Urinary bladder (tissue), 4 donors: Measurements from ENCODE around the gene MMP25. TPM values are rescaled to one million over a fixed set of nuclear protein-coding genes. Genes with fewer than 3 reads are reported as not detected.
"Not testable (repeated sequence)": the region's sequence is repeated elsewhere in the genome, so short reads cannot be mapped to it uniquely, and the experiment has no call there.

ENCODE experiments used
- DNase-seq: peaks from one replicate; pipeline ENCODE4 v3.0.0-alpha.2; 2015; ENCODE audit errors: extremely low spot score
- H3K27ac ChIP-seq: one replicate; pipeline ENCODE4 v1.5.1; 2013; ENCODE audit warnings: low read depth, mild to moderate bottlenecking, moderate library complexity
- H3K36me3 ChIP-seq: one replicate; pipeline ENCODE4 v1.6.1; 2013; ENCODE audit warnings: mild to moderate bottlenecking, moderate library complexity; ENCODE audit not compliant: insufficient read depth
- H3K4me1 ChIP-seq: one replicate; pipeline ENCODE4 v1.6.1; 2013; ENCODE audit warnings: mild to moderate bottlenecking, moderate library complexity; ENCODE audit not compliant: insufficient read depth
- H3K4me3 ChIP-seq: one replicate; pipeline ENCODE4 v1.5.1; 2013; ENCODE audit warnings: low read depth, low read length
- WGBS: extraction: QIAGEN DNeasy Blood & Tissue Kit; methylation state at CpG from one replicate; pipeline ENCODE4 v1.1.7; 2013; 5-methylcytosine and 5-hydroxymethylcytosine counted together
- polyA plus RNA-seq: library from polyadenylated mRNA; stranded (reverse); fragments of 200-250 nt; gene quantifications from one replicate; pipeline ENCODE4 v1.2.3, GENCODE V29; 2013
- total RNA-seq: library from RNA; depleted of rRNA; stranded (reverse); fragments of >200 nt; gene quantifications from one replicate; pipeline ENCODE4 v1.2.3, GENCODE V29; 2014
- donor health status: healthy with polysubstance abuse.
- donor health status: healthy.

Gene MMP25
- total and polyA plus RNA-seq, 2 donors: 0.32 to 0.82 TPM

- not testable (repeated sequence) for H3K4me1 ChIP-seq, H3K4me3 ChIP-seq, H3K36me3 ChIP-seq, H3K27ac ChIP-seq, DNase-seq
- WGBS: 72% methylated on average over 17 of the region's 18 CpGs
Observed at GRCh38 chr16:3072576-3073263, 26.4 kb downstream of the MMP25 start.

- Histone ChIP-seq H3K4me1 (no peaks in the 10 kb centered on the region), H3K36me3 (no peaks in the 10 kb centered on the region), H3K27ac (no peak overlapping the region), H3K4me3 (no peak overlapping the region)
- WGBS: 90% methylated on average over 7 of the region's 7 CpGs
- DNase-seq: no peak
Observed at GRCh38 chr16:3073448-3073847, 27.1 kb downstream of the MMP25 start.

GRCh38 chr16:3074860-3075522 lies 28.6 kb downstream of the MMP25 start:
- Histone ChIP-seq H3K4me1 (no peaks in the 10 kb centered on the region), H3K36me3 (no peaks in the 10 kb centered on the region), H3K27ac (no peak overlapping the region), H3K4me3 (no peak overlapping the region)
- 64% methylated on average over 9 of the region's 9 CpGs for WGBS
- DNase-seq: no peak

GRCh38 chr16:3075523-3075915 lies 29.2 kb downstream of the MMP25 start:
- H3K4me1 ChIP-seq: no peaks in the 10 kb centered on the region
- no peak overlapping the region for H3K27ac ChIP-seq
- no peaks in the 10 kb centered on the region for H3K36me3 ChIP-seq
- DNase-seq: no peak
- H3K4me3 ChIP-seq: no peak overlapping the region
- 13% methylated on average over 10 of the region's 10 CpGs for WGBS

- not testable (repeated sequence) for H3K4me1 ChIP-seq, DNase-seq, H3K36me3 ChIP-seq, H3K27ac ChIP-seq, H3K4me3 ChIP-seq
- WGBS: 75% methylated on average over 6 of the region's 6 CpGs
Observed at GRCh38 chr16:3075946-3076345, 29.6 kb downstream of the MMP25 start.

GRCh38 chr16:3076577-3076976 lies 30.2 kb downstream of the MMP25 start:
- H3K36me3 ChIP-seq: no peaks in the 10 kb centered on the region
- no peak overlapping the region for H3K4me3 ChIP-seq
- no peaks in the 10 kb centered on the region for H3K4me1 ChIP-seq
- H3K27ac ChIP-seq: no peak overlapping the region
- no peak for DNase-seq
- 75% methylated on average over 6 of the region's 6 CpGs for WGBS

GRCh38 chr16:3080024-3080423 lies 33.7 kb downstream of the MMP25 start:
- no peaks in the 10 kb centered on the region for H3K4me1 ChIP-seq
- 84% methylated on average over 17 of the region's 17 CpGs for WGBS
- H3K4me3 ChIP-seq: no peak overlapping the region
- DNase-seq: no peak
- no peak overlapping the region for H3K27ac ChIP-seq
- H3K36me3 ChIP-seq: no peaks in the 10 kb centered on the region

GRCh38 chr16:3081957-3082356 lies 35.6 kb downstream of the MMP25 start:
- 90% methylated on average over 13 of the region's 13 CpGs for WGBS

GRCh38 chr16:3083408-3083807 lies 37.0 kb downstream of the MMP25 start:
- not testable (repeated sequence) for H3K36me3 ChIP-seq, H3K4me1 ChIP-seq, H3K27ac ChIP-seq, H3K4me3 ChIP-seq, DNase-seq
- WGBS: 89% methylated on average over 8 of the region's 8 CpGs

More at GRCh38 chr16:3081957-3082356, 35.6 kb downstream of the MMP25 start:
- not testable (repeated sequence) for H3K4me3 ChIP-seq, H3K36me3 ChIP-seq, H3K27ac ChIP-seq, H3K4me1 ChIP-seq, DNase-seq

GRCh38 chr16:3084491-3084890 lies 38.1 kb downstream of the MMP25 start:
- 94% methylated on average over 1 of the region's 1 CpG for WGBS
- DNase-seq: no peak
- no peak overlapping the region for H3K27ac ChIP-seq

GRCh38 chr16:3084969-3085670 lies 38.8 kb downstream of the MMP25 start:
- no peak for DNase-seq
- H3K4me3 ChIP-seq: no peak overlapping the region
- no peaks in the 10 kb centered on the region for H3K4me1 ChIP-seq
- no peaks in the 10 kb centered on the region for H3K36me3 ChIP-seq
- H3K27ac ChIP-seq: no peak overlapping the region
- WGBS: 69% methylated on average over 7 of the region's 7 CpGs

More at GRCh38 chr16:3084491-3084890, 38.1 kb downstream of the MMP25 start:
- H3K4me1 ChIP-seq: no peaks in the 10 kb centered on the region
- no peak overlapping the region for H3K4me3 ChIP-seq
- no peaks in the 10 kb centered on the region for H3K36me3 ChIP-seq

- no peak overlapping the region for H3K27ac ChIP-seq
- 87% methylated on average over 17 of the region's 17 CpGs for WGBS
Observed at GRCh38 chr16:3085868-3086595, 39.7 kb downstream of the MMP25 start.

GRCh38 chr16:3086596-3087242 lies 40.4 kb downstream of the MMP25 start:
- WGBS: 65% methylated on average over 14 of the region's 14 CpGs
- Histone ChIP-seq H3K4me3 (no peak overlapping the region), H3K4me1 (no peaks in the 10 kb centered on the region), H3K27ac (no peak overlapping the region), H3K36me3 (no peaks in the 10 kb centered on the region)
- DNase-seq: no peak

More at GRCh38 chr16:3085868-3086595, 39.7 kb downstream of the MMP25 start:
- no peak overlapping the region for H3K4me3 ChIP-seq
- H3K36me3 ChIP-seq: no peaks in the 10 kb centered on the region
- H3K4me1 ChIP-seq: no peaks in the 10 kb centered on the region
- DNase-seq: no peak
